GM12873 (cell line): ENCODE data around the gene TRDN.

Source experiments
- CTCF ChIP-seq: IDR thresholded peaks from 2 replicates; pipeline ENCODE4 v1.5.1; 2012; ENCODE audit warnings: low read depth, mild to moderate bottlenecking, moderate library complexity, low read length, control low read depth; ENCODE audit not compliant: insufficient read depth; ENCODE audit errors: missing control alignments

TRDN gene

GRCh38 chr6:123636782-123637181 lies at the start of gene TRDN:
Gene TRDN (minus strand): TSS chr6:123636950. CDS start chr6:123636775, 175 bp downstream.
- TF ChIP-seq CTCF = no peak

DNA sequence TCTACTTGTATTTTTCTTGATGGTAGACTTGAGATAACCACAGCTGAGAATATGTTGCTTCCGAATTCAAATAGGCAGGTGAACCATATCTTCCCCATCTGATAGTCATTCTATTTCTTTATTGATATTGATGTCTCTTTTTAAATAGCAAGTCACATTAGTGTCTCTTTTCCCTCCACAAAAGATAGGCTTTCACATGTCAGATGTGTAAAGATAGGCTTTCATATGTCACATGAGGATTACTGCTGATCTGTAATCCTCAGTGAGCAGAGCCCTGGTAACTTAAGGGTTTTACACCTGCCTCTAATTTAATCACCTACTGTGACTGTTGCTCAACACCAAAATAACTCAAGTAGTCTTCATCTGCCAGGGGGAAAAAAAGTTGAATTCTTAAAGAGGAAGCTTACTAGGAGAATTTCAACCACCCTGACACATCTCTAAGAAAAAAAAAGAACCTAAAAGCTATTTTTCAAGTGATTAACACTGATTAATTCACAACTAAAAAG lies 45.3 kb upstream of the TRDN start:
- no peak for TF ChIP-seq CTCF

- TF ChIP-seq CTCF = no peak
Measured at GRCh38 chr6:123677897-123678296, 41.1 kb upstream of the TRDN start.

DNA sequence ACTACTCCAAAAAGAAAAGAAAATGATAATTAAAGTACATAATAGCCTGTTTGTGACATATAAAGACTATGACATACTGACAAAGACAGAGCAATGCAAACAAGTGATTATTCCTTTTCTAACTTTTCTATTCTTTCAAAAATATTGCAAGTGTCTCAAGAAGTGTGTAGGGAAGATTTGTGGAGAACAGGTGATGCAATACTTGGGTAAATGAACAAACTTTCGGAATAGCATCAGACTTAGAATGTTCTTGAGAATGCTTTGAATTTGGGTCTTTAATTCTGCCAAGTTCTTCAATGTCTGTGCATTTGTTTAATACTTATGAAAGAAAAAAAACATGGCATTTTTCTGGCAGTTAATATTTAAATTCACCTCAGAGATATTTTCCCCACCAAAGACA lies 40.0 kb upstream of the TRDN start:
- TF ChIP-seq CTCF = no peak

GRCh38 chr6:123668965-123669591 lies 32.3 kb upstream of the TRDN start:
- TF ChIP-seq CTCF = no peak

GRCh38 chr6:123668063-123668462 lies 31.3 kb upstream of the TRDN start:
- no peak for TF ChIP-seq CTCF

GRCh38 chr6:123663436-123663835 lies 26.7 kb upstream of the TRDN start:
- no peak for TF ChIP-seq CTCF
